NT2/D1 (cell line): ENCODE data around the gene RIPOR3.

Source experiments
- YY1 ChIP-seq: IDR thresholded peaks from 2 replicates; pipeline ENCODE4 v1.6.1; 2011; ENCODE audit not compliant: insufficient read length, insufficient read depth
- ZNF274 ChIP-seq: IDR thresholded peaks from 2 replicates; pipeline ENCODE4 v1.6.1; 2011; ENCODE audit warnings: mild to moderate bottlenecking, low read depth, low read length

- TF ChIP-seq YY1, result no peak
- TF ChIP-seq ZNF274, result no peak
Measured at GRCh38 chr20:50589548-50590347, 101.6 kb downstream of the RIPOR3 start.
